ENCODE data around the gene ILKAP. TPM values are rescaled to one million over a fixed set of nuclear protein-coding genes. Genes with fewer than 3 reads are reported as not detected.
A peak's percentile ranks its signal among the peaks of the same experiment; 100 is the strongest.

Gene ILKAP
- total RNA-seq, 3 donors from 2014 or later = 31.4 to 43.9 (median 38.3) TPM

DNA sequence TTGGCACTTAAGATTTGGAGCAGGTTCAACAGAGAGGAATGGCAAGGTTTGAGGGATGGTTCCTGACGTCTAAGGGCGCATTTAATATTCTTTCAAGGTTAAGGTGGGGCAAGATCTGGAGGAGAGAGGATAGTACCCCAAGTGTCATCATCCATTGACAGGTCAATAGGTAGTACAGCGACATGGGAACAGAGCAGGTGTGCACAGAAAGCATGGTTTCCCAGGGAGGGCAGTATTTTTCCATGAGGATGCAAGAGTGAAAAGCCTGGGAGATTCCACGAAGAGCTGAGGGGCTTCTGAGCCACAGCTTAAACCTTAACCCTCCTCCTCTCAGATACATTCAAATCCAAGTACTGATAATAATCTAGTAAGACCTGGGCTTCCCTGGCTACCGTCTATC, 27.2 kb upstream of the ILKAP start:
- no peak for TF ChIP-seq POLR2A (IDR thresholded peaks at IDR 0.05)
- TF ChIP-seq, protein P1, sequence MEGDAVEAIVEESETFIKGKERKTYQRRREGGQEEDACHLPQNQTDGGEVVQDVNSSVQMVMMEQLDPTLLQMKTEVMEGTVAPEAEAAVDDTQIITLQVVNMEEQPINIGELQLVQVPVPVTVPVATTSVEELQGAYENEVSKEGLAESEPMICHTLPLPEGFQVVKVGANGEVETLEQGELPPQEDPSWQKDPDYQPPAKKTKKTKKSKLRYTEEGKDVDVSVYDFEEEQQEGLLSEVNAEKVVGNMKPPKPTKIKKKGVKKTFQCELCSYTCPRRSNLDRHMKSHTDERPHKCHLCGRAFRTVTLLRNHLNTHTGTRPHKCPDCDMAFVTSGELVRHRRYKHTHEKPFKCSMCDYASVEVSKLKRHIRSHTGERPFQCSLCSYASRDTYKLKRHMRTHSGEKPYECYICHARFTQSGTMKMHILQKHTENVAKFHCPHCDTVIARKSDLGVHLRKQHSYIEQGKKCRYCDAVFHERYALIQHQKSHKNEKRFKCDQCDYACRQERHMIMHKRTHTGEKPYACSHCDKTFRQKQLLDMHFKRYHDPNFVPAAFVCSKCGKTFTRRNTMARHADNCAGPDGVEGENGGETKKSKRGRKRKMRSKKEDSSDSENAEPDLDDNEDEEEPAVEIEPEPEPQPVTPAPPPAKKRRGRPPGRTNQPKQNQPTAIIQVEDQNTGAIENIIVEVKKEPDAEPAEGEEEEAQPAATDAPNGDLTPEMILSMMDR (IDR thresholded peaks at IDR 0.05) = no peak
- no peak for TF ChIP-seq POLR2AphosphoS5 (IDR thresholded peaks at IDR 0.05)
- intact Hi-C loops (cut with DNase I; ENCODE audit: low total_unique reads) = no loop called here
- DNase-seq (ENCODE audit: low spot score in 2 of 2) = no peak
- H3K4me3 ChIP-seq = peak overlapping the region; percentile 46 to 73 (median 56)
- no peaks in the 10 kb centered on the region for H3K4me1 ChIP-seq
- no peaks in the 10 kb centered on the region for H3K27me3 ChIP-seq
- H3K27ac ChIP-seq = no peak overlapping the region
- no peaks in the 10 kb centered on the region for H3K36me3 ChIP-seq
- H3K9me3 ChIP-seq = no peaks in the 10 kb centered on the region

DNA sequence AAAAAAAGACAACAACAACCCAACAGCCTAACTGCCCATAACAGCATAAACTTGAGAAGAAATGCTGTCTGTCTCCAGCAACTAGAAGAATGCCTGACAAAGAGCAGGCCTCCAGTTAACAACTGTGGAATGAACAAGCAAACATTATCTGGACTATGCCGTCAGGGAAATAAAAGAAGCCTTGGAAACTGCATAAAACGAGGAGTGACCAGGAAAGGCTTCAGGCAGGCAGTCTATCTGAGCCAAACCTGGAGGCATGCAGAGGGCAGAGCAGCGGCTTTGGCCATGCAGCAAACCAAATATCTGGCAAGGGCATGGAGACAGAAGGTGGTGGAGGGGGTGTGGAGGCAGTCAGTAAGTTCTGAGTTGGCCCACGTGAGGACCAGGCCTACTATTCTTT, 25.2 kb upstream of the ILKAP start:
- Histone ChIP-seq H3K27ac (no peak overlapping the region), H3K9me3 (no peaks in the 10 kb centered on the region), H3K36me3 (no peaks in the 10 kb centered on the region), H3K4me3 (no peak overlapping the region), H3K27me3 (no peaks in the 10 kb centered on the region), H3K4me1 (no peaks in the 10 kb centered on the region)
- TF ChIP-seq POLR2AphosphoS5 (IDR thresholded peaks at IDR 0.05) (no peak), POLR2A (IDR thresholded peaks at IDR 0.05) (no peak)
- TF ChIP-seq, protein P1 (IDR thresholded peaks at IDR 0.05) = no peak
- DNase-seq (ENCODE audit: low spot score in 2 of 2) = no peak
- intact Hi-C loops (cut with DNase I; ENCODE audit: low total_unique reads) = no loop called here

DNA sequence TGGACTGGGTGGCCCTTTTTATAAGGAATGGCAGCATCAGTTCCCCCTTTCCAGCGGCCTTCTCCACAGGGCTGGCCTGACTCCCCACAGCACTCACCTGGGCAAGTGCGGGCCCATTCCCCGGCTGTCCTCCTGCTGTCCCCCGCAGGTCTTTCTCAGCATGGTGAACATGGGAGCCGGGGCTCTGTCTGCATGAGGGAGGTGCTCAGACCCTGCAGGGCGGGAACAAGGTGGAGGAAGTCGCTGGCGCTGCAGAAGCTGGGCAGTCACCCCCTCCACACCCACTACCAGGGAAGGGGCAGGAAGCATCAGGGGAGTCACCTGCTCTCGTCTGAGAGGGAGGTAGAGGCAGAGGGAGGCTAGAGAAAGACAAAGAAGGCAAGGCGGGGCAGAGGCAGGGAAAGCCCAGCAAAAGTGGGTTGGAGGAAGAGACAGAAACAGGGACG, 24.1 kb upstream of the ILKAP start:
- Histone ChIP-seq H3K27ac (no peak overlapping the region), H3K27me3 (no peaks in the 10 kb centered on the region), H3K36me3 (no peaks in the 10 kb centered on the region), H3K9me3 (no peaks in the 10 kb centered on the region), H3K4me1 (no peaks in the 10 kb centered on the region), H3K4me3 (no peak overlapping the region)
- intact Hi-C loops (cut with DNase I; ENCODE audit: low total_unique reads) = no loop called here
- TF ChIP-seq, protein P1 (IDR thresholded peaks at IDR 0.05) = no peak
- TF ChIP-seq POLR2A (IDR thresholded peaks at IDR 0.05) = no peak
- DNase-seq (ENCODE audit: low spot score in 2 of 2) = no peak

DNA sequence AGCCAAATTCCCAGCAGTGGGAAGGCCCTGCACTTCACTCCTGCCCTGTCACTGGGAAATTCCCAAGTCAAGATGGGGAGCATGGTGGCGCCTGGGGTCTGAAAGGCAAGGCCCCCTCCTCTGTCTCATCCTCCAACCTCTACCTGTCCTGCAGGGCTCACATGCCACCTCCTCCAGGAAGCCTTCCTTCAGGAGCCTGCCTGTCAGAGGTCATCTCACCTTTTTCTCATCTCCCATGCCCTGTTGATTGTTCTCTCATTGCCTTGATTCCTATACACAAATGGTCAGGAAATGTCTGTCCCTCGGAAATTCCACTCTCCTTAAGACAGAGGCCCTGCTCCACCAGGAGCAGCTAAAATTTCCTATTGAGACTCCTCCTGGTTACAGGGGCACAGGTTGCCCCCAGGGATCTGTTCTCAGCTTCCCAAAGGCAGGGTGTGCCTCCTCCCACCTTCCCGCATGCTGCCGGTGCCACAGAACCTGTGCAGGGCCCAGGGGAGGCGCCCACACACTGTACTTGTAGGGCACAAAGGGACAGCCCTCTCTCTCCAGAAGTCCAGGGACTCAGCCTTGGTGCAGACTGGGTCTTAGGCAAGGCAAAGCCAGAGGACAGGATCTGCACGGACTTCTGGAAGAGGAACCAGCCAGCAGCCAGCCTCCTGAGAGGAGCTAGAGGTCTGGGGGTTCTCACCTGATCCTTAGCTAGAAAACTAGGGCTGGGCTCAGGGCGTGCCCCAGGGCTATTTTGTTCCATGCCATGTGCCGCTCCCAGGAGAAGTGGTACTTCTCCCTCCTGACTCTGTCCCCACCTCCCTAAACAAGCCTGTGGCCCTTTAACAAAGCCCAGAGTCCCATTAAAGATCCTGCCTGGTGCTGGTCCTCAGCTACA, 23.4 kb upstream of the ILKAP start:
- Histone ChIP-seq H3K4me1 (no peaks in the 10 kb centered on the region), H3K27me3 (no peaks in the 10 kb centered on the region), H3K4me3 (no peak overlapping the region), H3K27ac (no peak overlapping the region), H3K9me3 (no peaks in the 10 kb centered on the region), H3K36me3 (no peaks in the 10 kb centered on the region)
- intact Hi-C loops (cut with DNase I; ENCODE audit: low total_unique reads) = no loop called here
- no peak for DNase-seq (ENCODE audit: low spot score in 2 of 2)
- TF ChIP-seq POLR2AphosphoS5 (IDR thresholded peaks at IDR 0.05) (no peak), POLR2A (IDR thresholded peaks at IDR 0.05) (no peak)
- TF ChIP-seq, protein P1 (IDR thresholded peaks at IDR 0.05) = no peak

DNA sequence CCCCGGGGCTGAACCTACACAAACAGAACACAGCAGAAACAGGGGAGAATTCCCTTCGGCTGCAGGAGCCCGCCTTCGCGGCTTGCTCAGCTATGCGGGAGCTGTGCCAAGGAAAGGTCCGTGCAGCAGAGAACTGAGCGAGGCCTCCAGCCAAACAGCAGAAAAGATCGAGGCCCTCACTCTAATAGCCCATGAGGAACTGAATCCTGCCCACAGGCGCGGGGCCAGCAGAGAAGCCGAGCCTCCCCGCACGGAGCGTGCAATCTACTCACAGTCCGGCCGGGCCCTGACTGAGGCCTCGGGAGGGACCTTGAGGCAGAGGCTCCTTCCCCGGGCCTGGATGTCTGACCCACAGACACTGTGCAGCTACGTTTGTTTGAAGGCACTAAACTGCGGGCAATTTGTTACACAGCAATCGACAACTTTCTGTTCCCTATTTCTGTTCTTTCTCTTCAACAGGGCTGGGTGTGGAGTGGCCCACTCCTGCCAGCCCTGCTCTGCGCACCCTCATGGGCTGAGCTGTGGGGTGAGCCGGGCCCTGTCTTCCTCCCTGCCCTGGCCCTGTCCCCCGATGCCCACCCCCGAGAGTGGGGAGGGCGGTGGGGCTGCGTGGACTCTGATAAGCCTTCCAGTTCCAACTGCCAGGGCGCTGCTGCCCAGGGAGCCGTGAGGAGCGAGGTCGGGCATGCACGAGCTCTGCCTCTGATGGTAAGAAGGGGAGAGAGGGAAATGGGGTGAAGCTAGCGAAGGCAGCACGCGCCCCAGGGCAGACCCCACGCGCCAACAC, 22.6 kb upstream of the ILKAP start:
- H3K4me1 ChIP-seq = no peaks in the 10 kb centered on the region
- DNase-seq (ENCODE audit: low spot score in 2 of 2) = no peak
- H3K9me3 ChIP-seq = no peaks in the 10 kb centered on the region
- H3K36me3 ChIP-seq = no peaks in the 10 kb centered on the region
- intact Hi-C loops (cut with DNase I; ENCODE audit: low total_unique reads) = no loop called here
- H3K4me3 ChIP-seq = no peak overlapping the region
- TF ChIP-seq, protein P1 (IDR thresholded peaks at IDR 0.05) = no peak
- TF ChIP-seq POLR2AphosphoS5 (IDR thresholded peaks at IDR 0.05) = no peak
- no peak for TF ChIP-seq POLR2A (IDR thresholded peaks at IDR 0.05)
- H3K27ac ChIP-seq = no peak overlapping the region
- H3K27me3 ChIP-seq = no peaks in the 10 kb centered on the region
